22Rv1 (cell line): ENCODE measurements around the gene CD46.

Experiments
- CTCF ChIP-seq: fragments of 450-650 bp; IDR thresholded peaks from 2 replicates; pipeline ENCODE4 v1.5.1; 2017; ENCODE audit warnings: mild to moderate bottlenecking
- ZFX ChIP-seq: fragments of 450-650 bp; IDR thresholded peaks from 2 replicates; pipeline ENCODE4 v1.6.1; 2017; ENCODE audit warnings: antibody characterized with exemption, borderline replicate concordance

DNA sequence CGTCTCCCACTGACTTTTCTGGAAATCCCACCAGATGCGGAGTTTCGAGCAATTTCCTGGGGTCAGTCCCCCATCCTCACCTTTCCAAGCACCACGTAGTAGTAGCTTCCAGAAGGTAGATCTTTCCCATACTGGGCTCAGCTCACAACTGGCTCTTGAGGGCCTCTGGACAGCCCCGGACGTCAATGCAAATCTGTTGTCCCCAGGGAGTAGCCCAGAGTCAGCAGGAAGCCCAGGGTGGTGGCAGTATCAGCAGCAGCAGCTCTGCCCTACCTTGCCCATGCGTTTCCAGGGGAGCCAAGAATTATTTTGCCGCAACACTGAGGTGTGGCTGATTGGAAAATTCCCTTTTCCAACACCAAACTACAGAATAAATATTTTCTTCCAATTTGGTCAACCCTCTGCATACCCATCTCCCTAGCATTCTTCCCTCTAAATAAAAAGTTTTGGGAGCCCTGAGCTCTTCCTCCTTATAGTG lies 70.3 kb downstream of the CD46 start:
- TF ChIP-seq CTCF: no peak
- no peak for TF ChIP-seq ZFX
